ENCODE results near the gene TBC1D23. TPM values are rescaled to one million over a fixed set of nuclear protein-coding genes. Genes with fewer than 3 reads are reported as not detected.
"Not testable (repeated sequence)": the region's sequence is repeated elsewhere in the genome, so short reads cannot be mapped to it uniquely, and the experiment has no call there.

Gene TBC1D23
- total RNA-seq, 1 donor from 2014 or later = 35.4 TPM

DNA sequence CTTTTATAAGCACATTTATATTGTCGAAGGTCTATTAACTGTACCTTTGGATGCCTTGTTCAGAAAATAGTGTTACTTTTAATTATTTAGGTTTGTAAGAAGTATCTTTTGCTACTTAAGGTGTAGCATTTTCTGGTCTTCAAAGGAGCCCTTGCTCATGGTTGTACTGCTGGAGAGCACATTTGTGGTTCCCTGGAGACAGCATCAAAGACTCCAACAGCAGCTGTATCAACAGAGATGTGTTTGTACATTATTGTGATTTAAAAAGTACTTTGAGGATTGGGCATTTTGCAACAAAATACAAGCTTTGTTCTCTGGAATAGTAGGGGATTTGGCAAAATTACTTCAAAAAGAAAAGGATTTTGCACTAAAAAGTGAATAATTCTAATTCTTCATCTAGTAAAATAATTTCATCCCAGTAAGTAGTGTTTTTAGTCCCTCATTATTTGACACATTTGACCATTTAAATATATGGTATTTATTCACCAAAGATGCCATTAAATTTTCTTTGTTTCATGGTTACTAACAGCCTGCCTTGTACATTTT, 16.5 kb downstream of the TBC1D23 start:
- intact Hi-C loops (cut with DNase I) = no loop called here

DNA sequence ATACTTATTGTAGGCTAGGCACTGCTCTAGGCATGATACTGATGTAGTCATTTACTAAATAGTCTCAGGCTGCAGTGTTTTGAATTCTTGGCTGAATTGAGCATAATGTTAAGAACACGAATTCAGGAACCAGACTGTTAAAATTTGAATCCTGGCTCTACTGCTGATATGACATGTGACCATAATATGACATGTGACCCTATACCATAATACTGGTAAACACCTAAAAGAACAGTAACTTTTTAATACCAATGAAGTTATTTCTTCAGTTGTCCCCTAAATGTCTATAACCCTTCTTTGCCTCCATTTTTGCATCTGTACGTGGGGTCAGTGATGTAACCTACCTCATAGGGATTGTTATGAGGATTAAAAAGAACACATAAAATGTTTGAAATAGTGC, 18.1 kb downstream of the TBC1D23 start:
- DNase-seq (ENCODE audit: missing footprints) (no peak), ATAC-seq (no peak)
- intact Hi-C loops (cut with DNase I) = no loop called here

More for the DNA sequence above, 16.5 kb downstream of the TBC1D23 start:
- no peak for DNase-seq (ENCODE audit: missing footprints)
- no peak for ATAC-seq

DNA sequence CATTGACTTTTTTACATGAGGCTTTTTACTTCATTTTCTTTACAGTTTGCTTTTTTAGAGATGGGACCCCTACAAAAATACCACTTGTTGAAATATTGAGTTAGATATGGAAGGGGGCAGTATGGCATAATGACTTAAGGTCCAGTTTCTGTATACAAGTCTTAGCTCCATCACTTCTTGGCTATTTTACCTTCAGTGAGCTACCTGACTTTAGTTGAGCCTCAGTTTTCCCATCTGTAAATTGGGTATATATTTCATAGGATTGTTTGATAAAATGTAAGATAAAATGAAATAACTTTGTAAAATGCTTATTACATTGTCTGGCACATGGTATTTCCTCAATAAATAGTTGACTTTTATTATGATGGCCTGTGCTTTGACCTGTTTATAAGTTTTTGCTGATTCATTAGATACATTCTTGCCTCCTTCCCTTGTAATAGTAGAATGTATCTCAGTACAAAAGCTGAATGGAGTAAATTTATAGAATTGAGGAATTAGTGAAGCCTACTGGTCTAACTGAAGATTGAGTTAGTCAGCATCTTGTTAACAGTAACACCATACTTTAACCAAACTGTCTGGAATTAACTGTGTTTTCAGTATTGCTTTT, 27.6 kb downstream of the TBC1D23 start:
- ATAC-seq (no peak), DNase-seq (ENCODE audit: missing footprints) (no peak)
- intact Hi-C loops (cut with DNase I) = no loop called here

DNA sequence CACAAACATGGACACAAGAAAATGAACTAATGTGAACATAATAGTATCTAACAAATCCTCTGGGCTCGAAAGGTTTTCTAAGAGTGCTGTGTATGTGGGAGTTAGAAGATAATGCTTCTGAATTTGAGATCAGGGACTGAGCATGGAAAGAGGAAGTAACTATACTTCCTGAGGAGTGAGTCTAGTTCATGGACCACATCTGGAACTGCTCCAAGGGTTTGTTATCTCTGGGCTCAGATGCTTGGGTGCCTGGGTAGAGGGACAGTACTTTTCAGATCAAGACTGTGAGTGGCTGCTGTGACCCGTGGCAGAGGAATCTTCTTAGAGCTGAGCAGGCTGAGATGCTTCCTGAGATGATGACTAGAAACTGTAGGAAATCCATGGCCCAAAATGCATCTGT, 28.5 kb downstream of the TBC1D23 start:
- intact Hi-C loops (cut with DNase I) = no loop called here
- ATAC-seq (no peak), DNase-seq (ENCODE audit: missing footprints) (no peak)

- DNase-seq (ENCODE audit: missing footprints) = no peak
- intact Hi-C loops (cut with DNase I) = no loop called here
- no peak for ATAC-seq
These were observed 34.3 kb downstream of the TBC1D23 start for GRCh38 chr3:100295089-100295488.

DNA sequence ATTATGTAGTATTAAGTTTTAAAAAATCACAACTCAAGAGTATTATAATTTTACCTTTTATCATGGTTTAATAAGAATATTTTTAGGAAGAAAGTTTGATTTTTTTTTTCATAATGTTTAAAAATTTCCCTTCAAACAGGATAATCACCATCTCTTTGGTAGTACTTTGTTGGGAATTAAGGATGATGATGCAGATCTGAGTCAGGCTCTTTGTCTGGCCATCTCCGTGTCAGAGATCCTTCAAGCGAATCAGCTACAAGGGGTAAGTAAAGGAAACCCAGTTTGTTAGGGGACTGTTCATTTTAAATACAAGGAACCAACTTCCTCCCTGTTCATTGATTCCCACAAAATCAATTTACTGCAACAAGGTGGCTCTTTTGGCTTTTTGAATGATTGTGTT, 37.0 kb downstream of the TBC1D23 start:
- intact Hi-C loops (cut with DNase I) = no loop called here
- ATAC-seq (no peak), DNase-seq (ENCODE audit: missing footprints) (no peak)

DNA sequence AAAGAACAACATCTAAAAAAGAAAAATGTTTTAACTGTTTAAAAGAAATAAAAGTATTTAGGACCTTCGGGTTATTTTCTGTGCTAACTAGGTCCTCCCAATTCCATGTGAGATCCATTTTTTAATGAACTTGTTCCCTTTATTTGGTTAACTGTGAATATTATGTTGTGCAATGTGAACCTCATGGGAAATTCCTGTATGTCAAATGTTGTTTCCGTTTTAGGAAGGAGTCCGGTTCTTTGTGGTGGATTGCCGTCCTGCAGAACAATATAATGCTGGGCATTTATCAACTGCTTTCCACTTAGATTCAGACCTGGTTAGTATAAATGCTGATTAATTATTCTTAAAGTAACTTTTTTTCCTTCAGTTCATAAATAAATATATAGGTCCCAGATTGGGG, 38.2 kb downstream of the TBC1D23 start:
- intact Hi-C loops (cut with DNase I) = no loop called here
- DNase-seq (ENCODE audit: missing footprints) = no peak
- ATAC-seq = no peak

- ATAC-seq = no peak
- intact Hi-C loops (cut with DNase I) = no loop called here
- DNase-seq (ENCODE audit: missing footprints) = no peak
These were observed 45.9 kb downstream of the TBC1D23 start for GRCh38 chr3:100306695-100307094.

GRCh38 chr3:100310355-100310965, 49.7 kb downstream of the TBC1D23 start:
- DNase-seq (ENCODE audit: missing footprints) (no peak), ATAC-seq (no peak)
- intact Hi-C loops (cut with DNase I) = no loop called here

DNA sequence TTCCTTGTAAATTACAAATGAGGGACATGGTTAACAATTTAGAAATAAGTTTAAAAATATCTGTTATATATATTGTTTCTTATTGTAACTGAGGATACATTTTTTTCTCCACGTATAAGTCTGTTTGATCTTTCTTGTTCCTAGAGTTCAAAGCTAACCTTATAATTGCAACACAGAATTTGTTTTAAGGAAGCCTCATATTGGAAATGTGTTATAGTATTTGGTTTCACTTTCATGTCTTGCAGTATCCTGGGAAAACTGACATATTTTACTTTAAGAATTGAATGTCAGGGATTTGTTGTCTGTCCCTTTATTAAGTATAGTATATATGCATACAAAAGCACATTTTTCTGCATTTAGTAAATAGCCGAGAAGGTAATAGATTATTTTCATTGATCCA, 50.2 kb downstream of the TBC1D23 start:
- ATAC-seq (no peak), DNase-seq (ENCODE audit: missing footprints) (no peak)
- intact Hi-C loops (cut with DNase I) = no loop called here

GRCh38 chr3:100316641-100317069, 55.9 kb downstream of the TBC1D23 start:
- no peak for DNase-seq (ENCODE audit: missing footprints)
- intact Hi-C loops (cut with DNase I) = loop anchor here (2.0 kb wide), 1 partner anchor 272 kb away; no protein-coding TSS in a partner anchor
- ATAC-seq = peak; percentile 60

GRCh38 chr3:100317912-100318311, 57.1 kb downstream of the TBC1D23 start:
- intact Hi-C loops (cut with DNase I) = loop anchor here (2.0 kb wide), 1 partner anchor 271 kb away; no protein-coding TSS in a partner anchor
- ATAC-seq = no peak
- no peak for DNase-seq (ENCODE audit: missing footprints)

GRCh38 chr3:100319951-100320350, 59.2 kb downstream of the TBC1D23 start:
- ATAC-seq = no peak
- intact Hi-C loops (cut with DNase I) = no loop called here
- DNase-seq (ENCODE audit: missing footprints) = no peak

- DNase-seq (ENCODE audit: missing footprints) = no peak
- intact Hi-C loops (cut with DNase I) = no loop called here
- no peak for ATAC-seq
These were observed 63.3 kb downstream of the TBC1D23 start for GRCh38 chr3:100324044-100324443.

DNA sequence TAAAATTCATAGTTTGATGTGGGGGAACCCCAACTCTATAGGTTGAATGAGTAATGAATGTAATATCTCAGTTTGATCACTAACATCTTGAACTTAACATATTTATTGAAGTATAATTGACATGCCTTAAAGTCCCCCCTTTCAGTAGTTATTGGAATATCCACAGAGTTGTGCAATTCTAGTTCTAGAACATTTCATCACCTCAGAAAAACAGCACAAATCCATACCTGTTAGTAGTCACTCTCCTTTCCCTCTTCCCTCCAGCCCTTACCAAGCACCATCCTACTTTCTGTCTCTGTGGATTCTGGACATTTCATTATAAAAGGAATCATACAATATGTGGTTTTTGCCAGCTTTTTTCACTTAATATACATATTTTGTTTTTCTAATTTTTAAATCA, 65.0 kb downstream of the TBC1D23 start:
- DNase-seq (ENCODE audit: missing footprints) = no peak
- no peak for ATAC-seq
- intact Hi-C loops (cut with DNase I) = no loop called here

- DNase-seq (ENCODE audit: missing footprints); ATAC-seq; intact Hi-C loops (cut with DNase I): not testable (repeated sequence)
These were observed 66.6 kb downstream of the TBC1D23 start for GRCh38 chr3:100327377-100327776.

- DNase-seq (ENCODE audit: missing footprints) (no peak), ATAC-seq (no peak)
- intact Hi-C loops (cut with DNase I) = no loop called here
These were observed 69.2 kb downstream of the TBC1D23 start for GRCh38 chr3:100329800-100330489.

DNA sequence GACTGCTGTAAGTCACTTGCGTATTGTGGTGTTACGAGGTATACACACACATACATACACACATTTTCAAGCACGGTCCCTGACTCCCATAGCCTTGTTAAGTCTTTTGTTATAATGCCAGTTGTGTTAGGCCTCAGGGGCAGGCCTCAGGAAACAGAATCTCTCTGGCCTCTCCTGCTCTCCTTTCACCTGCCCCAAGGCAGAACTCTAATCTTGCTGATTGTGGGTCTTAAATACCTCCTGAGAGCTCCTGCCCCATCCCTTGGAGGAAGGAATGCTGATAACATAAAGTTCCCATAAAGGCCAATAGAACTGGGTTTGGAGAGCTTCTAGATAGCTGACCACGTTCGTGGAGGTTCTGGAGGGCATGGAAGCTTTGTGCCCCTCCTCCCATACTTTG, 69.9 kb downstream of the TBC1D23 start:
- no peak for ATAC-seq
- intact Hi-C loops (cut with DNase I) = no loop called here
- no peak for DNase-seq (ENCODE audit: missing footprints)

GRCh38 chr3:100331660-100332059, 70.9 kb downstream of the TBC1D23 start:
- ATAC-seq (no peak), DNase-seq (ENCODE audit: missing footprints) (no peak)
- intact Hi-C loops (cut with DNase I) = no loop called here

DNA sequence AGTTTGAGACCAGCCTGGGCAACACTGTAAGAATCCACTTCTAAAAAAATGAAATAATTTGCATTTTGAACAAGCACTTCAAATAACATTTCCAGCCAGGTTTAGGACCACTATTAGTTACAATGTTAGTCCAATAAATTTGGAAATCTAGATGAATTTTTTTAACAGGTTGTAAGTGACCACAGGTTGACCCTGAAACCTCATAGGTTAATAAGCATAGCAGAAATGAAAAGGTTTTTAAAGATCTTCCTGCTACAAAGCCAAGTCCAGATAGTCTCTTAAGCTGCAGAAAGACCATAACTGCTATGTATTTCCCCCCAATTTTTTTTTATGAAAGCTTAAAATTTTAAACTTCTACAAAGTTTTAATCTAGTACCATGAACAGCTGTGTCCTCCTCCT, 72.3 kb downstream of the TBC1D23 start:
- intact Hi-C loops (cut with DNase I) = no loop called here
- DNase-seq (ENCODE audit: missing footprints) = no peak
- no peak for ATAC-seq
